HG03095 (cell line): ENCODE results near the gene DUOXA1.
"Not testable (repeated sequence)": the region's sequence is repeated elsewhere in the genome, so short reads cannot be mapped to it uniquely, and the experiment has no call there.

ENCODE experiments used
- ATAC-seq: cut with Tn5 transposase; IDR thresholded peaks from one replicate; pipeline ENCODE4 v1.9.1; 2021; ENCODE audit warnings: moderate library complexity; ENCODE audit not compliant: unreplicated experiment

The DUOXA1 gene

DNA sequence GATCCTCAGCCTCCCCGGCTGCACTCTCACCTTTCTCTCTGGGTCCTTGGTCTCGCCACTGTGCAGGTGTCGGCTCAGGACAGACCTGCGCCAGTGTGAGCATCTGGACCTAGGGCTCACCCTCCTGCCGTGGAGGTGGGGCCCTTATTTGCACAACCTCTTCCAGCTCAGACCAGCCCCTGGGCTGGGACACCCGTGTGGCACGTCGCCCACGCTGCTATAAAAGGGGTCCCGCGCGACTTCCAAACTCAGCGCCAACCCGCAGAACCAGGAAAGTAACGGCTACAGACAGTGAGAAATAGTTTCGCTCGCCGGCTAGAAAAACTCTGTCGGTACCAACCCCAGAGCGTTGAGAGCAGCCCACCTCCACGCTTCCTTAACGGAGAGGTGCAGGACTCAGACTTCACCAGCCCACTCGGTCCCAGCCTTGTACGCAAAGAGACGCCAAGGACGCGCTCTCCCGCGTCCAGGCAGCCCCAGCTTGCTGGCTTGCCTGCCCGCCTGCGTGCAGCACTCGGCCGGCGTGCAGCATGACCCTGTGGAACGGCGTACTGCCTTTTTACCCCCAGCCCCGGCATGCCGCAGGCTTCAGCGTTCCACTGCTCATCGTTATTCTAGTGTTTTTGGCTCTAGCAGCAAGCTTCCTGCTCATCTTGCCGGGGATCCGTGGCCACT, 15.5 kb downstream of the DUOXA1 start, which contains the start of the genes DUOX2 and DUOXA2:
DUOX2 (minus strand) TSS at position 97 of the 675 bp plus-strand sequence. CDS start 761 bp downstream, outside the sequence.
DUOXA2 (plus strand) TSS at position 251 of the 675 bp plus-strand sequence; CDS start at position 531, 280 bp downstream.
- no peak for ATAC-seq

DNA sequence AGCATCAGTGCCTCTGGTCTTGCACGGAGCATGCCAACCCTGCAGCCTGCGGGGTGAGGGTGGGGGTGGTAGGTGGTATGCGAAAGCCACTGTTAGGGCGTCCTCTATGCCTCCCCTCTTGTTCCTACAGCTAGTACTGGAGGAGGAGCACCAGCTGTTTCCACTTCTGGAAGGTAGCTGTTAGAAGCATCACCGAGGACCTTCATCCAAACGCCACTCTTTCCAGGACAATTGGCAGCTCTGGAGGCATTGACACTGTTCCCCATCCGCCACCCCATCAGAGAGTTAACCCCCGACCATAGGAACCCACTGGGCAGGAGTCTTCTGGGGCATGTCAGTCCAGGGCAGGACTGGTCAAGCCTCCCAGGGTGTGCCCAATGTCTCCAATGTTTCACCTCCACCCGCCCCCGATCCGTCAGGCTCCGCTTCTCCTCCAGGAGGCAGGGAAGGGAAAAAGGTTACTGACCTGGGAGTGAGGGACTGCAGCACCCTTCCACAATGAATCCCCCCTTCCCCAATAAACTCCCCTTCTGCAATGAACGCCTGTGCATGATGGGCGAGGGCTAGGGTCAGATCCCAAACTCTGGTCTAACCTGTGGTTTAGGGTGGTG, 16.2 kb downstream of the DUOXA1 start:
- no peak for ATAC-seq

DNA sequence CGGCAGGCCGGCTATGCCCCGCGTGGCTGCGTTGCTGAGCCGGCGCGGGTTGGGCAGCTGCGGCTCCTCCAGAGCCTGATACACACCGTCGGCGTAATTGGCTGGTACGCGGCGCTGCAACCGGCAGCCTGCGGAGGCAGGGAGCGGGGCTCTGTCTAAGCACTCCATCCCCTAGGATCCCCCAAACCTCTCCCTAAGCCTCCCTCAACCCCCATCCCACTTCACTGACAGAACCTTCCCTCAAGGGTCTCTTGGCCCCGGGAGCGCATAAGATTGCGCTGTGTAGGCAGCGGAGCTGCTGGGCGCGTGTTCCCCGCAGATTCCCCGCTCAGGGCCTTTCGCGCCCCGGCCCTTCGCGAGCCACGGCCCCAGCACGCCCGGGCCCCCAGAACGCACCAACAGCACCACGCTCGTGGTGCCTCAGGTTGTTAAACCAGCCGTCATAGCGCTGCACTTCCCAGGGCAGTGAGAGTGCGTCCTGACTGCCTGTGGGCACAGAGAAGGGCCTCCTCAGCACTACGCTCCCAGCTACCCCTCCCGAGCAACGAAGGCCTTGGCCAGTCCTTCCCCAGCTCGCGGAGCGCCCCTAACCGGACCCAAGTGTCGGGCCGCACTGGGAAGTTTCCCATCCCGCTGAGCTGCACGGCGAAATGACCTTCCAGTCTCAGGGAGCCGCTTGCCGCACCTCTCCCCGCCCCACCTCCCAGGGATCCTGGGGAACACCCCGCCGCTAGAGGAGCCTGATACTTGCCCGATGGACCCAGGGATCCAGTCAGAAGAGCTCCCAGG, 16.9 kb downstream of the DUOXA1 start:
- no peak for ATAC-seq

DNA sequence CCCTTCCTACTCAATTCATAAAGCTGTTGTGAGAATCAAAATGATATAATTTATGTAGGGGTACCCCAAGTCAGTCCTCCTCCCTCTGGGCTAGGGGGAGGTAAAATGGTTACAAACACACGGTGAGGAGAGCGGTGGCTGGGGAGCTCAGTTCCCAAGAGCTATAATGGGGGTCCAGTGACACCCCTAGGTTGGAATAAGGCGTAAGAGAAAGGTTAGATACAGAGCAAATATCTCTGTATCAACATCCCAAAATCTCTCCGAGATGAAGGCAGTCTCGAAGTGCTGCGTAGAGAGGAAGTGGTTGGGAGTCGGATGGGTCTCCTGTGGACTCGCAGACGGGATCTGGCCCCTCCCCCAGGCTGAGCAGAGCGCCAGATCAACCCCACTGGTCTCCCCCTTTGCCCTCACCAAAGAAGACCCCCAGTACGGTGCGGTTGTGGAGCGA, 17.5 kb downstream of the DUOXA1 start:
- no peak for ATAC-seq

DNA sequence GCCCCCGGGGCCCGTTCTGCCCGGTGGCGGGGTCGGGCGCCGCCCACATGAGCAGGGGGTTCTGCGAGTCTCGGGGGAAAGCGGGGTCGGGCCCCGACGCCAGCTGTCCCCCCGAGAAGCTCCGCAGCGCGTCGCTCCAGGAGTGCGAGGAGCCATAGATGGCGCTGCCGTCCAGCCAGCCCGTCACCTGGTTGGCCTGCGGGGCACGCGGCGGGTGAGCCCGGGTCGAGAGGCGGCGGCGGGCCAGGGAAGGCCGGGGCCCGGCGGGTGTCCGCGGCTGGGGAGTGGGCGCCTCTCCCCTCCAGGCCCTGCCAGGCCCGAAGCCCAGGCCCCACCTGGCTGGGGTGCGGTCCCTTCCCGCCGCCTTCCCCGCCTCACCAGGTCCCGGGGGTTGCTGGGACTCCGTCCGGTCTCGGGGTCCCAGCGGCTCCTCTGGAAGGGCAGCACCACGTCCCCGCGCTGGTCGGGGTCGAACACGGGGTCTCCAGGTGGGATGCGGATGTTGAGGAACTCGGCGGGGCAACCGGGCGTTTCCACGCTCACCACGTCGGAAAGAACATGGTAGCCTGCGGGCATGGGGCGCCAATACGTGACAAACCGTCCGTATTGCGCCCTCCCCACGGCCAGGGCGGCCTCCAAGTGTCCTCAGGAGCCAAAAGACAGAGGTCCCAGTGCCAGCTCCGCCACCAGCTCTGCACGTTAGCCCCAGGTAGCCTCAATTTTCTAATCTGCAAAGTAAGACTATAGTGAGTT, 18.1 kb downstream of the DUOXA1 start:
- ATAC-seq, result no peak

DNA sequence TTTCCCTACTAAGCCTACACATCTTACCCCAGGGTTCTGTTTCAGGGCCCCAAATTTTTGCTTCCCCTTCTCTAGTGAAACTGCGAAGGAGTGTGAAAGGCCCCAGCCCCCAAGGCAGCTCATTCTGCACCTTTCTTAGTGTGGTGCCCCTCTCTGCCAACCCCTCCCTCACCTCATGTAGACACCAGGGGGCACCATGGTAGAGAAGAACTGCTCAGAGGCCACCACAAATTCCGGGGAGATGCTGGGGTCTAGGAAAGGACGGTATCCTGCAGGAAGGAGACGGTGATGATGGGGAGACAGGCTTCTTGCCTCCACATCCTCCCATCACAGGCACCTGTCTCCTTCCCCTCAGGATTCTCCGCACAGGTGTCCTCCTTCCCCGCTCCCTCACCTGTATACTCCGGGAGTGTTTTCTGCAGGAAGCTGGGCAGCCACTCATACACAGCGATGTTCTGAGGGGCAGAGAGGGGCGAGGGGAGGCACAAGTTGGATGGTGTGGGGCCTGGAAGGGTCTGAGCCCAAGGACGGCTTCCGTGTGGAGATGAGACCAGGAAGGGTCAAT, 19.3 kb downstream of the DUOXA1 start:
- no peak for ATAC-seq

DNA sequence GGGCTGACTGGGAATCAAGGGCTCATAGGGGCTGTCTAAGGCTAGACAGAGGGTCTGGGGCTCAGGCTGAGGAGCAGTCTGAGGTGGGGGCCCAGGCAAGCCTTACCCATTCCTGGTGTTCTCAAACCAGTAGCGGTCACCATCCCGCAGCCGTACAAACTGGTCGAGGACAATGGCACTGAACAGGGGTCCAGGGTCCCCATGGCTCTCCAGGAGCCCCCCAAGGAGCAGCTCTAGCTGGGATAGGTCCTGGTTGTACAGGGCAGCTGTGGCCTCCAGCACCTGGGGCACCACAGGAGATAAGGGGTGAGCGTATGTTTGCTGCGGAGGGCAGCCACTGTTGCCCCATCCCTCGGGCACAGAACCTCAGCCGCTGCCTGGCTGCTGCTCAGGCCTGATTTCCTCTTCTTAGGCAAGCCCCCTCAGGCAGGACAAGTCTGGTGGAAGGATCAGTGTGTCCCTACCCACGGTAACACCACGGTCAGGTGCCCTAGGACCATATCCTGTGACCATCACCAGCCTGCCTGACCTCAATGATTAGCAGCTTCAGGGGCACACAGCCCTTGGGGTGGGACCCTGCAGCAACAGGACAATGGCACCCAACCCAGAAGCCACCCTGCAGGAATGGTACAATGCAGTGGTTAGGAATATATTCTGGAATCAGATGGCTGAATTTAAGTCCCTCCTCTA, 21.6 kb downstream of the DUOXA1 start:
- ATAC-seq, result no peak

DNA sequence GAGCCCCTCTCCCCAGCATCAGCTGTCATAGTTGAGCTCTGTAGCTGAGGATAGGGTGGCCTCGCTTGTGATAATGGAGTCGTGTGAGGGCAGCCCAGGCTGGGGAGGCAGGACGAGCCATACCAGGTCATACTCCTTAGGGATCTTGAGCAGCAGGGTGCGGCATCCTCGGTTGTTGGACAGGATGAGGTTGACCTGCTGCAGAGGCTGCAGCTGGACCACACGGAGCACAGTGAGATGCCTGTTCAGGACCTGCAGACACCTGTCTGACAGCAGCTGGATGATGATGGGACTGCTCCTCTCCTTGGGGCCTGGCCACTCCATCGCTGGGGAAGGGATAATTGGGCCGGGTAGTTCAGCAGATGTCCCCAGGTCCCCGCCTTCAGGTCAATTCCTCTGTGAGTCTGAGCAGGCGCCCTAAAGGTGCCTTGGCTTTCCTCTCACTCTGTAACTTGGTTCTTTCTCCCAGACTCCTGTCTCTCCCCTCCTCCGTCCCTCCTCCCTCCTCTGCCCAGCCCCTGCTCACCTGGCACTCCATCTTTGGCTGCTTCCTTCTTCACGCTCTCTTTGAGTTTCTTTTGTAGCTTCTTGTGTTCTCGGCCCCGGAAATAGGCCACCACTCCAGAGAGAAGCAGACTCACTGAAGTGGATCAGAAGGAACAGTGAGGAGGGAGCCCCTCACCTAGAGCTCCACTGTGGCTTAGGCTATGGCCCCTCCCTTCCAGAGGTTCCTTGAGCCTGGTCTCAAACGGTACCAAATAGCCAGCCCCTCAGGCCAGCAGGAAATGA, 23.5 kb downstream of the DUOXA1 start:
- ATAC-seq, result no peak

DNA sequence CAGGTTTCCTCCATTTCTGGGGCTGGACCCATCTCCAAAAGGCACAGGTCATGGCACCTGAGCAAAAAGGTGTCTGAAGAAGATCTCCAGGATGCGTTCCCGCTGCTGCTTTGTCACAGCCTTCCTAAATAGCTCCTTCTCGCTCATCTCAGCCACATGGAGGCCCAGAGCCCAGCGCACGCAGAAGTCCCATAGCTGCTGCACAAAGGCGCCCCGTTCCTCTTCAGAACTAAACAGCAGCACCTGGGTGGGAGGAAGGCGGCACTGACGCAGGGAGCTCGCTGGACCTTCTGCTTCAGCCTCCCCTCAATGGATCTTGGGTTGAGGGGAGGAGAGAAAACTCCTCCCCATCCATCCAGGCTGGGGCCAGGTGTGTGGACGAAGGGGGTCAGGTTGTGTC, 24.1 kb downstream of the DUOXA1 start:
- ATAC-seq, result no peak

DNA sequence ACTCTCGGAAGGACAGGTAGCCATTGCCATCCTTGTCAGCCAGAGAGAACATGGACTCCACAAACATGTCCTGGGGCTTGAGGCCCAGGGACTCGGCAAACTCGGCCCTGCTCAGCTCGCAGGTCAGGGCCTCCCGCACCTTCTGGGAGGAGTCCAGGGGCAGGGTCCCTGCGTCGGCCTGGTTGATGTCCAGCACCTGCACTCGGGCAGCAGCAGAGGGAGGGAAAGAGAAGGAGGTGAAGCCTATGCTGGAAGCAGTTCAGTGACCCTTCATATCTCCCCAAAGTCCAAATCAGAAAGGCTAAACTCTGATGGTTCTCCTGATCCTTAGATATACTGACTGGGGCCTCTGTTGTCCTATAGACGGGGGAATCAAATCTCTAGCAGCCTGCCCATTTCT, 25.5 kb downstream of the DUOXA1 start:
- not testable (repeated sequence) for ATAC-seq

DNA sequence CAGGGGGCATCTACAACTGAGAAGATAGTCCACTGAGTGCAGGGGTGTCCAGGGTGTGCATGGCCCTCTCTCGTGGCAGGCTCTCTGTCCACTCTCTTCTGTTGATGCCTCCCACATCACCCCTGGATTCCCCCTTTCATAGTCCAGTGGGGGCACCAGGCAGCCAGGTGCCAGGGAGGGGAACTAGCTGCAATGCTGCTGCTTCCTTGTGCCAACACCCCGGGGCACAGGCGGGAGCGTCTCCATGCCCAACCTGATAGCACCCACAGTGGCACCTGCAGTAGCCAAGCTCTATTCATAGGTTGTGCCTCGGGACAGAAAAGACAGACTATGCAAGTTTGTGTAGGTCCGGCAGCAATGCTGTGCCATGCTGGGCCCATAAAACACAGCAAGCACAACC, 27.5 kb downstream of the DUOXA1 start:
- ATAC-seq, result no peak

DNA sequence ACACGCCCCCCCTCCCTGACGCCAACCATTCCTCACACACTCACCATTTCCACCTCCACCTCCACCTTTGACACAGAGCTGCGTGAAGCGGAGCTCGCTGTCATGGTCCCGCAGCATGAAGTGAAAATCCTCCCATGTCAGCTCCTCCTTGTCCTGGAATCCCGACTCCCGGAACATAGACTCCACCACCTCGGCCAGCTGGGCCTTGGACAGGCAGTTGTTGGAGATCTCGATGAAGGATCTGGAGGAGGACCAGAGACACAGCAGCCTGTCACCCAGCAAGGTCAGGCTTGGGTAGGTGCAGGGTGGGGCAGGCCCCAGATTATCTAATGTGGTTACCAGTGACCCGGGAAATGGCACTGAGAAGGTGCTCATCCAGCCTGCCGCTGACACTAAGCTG, 27.9 kb downstream of the DUOXA1 start:
- no peak for ATAC-seq

DNA sequence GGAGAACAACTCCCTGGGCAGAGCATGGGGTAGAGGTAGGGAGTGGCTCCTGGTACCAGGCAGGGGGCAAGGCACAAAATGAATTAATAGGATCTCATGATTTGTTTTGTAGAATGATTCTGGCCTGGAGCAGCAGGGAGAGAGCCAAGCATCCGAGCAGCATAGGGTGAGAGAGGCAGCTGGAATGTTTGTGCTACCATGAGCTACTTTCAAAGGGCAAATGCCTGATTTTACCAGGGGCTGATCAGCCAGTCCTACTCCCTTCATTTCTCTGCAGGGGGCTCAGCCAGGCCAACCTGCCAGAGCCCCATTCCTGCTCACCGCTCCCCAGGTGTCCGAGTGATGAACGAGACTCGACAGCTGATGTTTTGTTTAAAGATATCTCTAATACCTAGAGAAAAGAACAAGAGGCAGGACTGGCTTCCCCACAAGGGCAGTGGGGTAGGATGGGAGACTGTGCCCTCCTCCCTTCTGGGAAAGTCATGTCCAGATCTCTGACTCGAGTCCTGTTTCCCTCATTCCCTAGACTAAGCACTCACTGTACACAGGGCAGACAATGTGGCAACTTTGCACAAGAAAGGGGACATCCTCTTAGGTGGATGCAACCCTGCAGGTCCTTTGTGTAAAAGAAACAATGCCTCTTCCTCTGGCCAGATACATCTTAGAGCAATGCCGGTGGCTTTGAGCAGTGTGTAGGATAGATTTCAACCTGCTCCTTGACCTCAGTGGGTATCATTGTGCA, 28.6 kb downstream of the DUOXA1 start:
- ATAC-seq, result no peak

DNA sequence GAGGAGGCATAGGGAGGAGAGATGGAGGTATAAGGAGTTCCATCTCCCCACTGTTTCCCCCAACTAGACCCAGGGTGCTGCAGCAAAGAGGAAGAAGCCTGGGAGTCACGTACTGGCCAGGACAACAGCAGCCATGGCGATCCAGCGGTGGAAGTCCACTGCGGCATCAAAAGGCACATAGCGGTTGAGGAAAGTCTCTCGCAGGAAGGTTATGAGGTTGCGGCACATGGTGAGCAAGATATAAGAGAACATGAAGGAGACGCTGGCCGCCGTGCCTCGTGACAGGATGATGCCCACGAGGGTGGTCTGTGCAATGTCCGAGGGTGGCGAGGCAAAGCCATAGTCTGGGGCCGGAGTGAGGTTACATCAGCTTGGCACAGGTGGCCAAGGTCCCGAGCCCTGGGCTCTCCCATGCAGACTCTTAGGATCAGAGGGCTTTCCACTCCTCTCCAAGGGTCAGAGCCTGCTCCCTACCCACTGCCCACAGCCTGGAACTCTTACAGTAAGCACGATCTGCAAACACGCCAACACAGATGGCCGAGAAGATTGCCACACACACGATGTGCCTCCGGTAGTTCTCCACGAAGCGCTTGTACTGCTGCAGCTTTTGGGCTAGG, 30.0 kb downstream of the DUOXA1 start:
- ATAC-seq, result no peak

DNA sequence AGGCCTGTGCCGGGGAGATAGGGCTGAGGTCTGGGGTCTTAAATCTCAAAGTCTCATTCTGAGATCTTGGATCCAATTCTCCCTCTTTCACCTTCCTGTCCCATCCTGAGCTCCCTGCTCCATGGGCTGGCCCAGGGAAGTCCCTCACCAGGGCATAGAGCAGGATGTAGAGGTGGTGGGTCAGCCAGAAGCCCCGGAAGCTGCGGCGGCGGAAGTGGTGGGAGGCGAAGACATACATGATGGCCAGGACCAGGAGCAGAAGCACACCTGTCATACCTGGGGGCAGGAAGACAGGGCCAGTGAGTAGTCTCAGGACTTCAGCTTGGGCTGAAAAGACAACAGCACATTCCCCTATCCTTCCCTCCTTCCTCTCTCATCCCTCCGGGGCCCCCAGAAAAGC, 32.2 kb downstream of the DUOXA1 start:
- ATAC-seq, result no peak

DNA sequence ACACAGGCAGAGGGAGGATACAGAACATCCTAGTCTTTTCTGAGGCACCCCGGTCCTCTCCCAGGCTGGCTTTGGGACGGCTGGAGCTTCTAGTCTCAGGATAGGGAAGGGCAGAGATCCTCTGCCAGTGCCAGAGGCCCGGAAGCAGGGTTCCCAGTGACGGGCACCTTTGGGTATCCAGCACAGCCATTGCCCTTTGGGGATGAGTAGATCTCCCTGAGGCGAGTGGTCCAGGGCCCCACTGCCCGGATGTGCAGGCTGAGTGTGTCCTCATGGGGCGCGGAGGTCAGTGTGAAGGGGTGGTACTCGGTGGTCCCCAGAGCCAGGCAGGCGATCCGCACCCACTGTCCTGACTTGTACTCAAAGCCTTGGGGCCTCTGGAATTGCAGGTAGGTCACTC, 34.0 kb downstream of the DUOXA1 start:
- no peak for ATAC-seq

DNA sequence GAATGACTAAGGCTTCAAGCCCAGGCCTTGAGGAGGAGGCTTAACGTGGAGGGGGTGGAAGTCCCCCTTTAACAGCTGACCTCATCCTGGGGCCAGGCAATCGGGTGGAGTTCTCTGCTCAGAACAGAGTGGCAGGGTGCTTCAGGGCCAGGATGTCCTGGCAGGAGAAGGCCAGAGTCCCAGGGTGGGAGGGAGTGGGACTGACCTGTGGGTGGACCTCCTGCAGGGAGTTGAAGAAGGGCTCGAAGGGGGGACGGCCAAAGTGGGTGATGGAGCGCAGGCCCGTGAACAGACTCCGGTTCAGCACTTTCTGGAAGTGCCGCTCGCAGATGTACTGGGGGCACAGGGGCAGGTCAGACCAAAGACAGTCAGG, 35.3 kb downstream of the DUOXA1 start:
- ATAC-seq, result no peak

DNA sequence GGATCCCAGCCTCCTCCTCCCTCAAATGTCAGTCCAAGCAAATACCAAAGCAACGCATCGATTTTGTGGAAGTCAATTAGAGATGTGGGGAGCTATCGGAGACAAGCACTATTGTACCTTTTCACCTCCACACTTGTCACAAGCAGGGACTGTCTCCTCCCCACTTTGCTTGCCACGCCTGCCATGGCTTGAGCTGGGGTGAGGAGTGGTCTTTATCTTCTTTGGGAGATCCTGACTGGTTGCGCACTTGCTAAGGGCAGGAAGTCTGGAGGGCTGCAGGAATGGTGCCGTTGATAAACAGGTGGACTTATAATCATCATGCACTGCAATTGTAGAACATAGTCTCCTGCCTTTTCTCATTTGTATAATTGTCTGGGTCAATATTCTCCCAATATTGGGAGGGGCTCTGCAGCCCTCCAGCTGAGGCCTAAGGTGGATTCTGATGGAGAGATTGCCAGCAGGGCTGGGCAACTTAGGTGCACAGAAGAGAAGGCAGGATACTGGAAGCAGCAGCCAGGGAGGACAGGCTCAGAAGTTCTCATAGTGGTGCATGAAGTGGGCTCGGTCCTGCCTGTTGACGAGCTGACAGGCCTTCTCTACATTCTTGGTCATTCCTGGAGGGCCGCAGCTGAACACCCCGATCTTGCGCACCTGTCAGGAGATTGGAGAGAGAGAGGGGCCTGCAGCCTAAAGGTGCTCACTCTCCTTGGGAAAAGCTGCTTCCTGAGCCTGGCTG, 35.9 kb downstream of the DUOXA1 start:
- no peak for ATAC-seq
